Stimulated activated CD8-positive, alpha-beta memory T cell treated with anti-CD3 and anti-CD28 coated beads, Interleukin-7, amount 100 ng/mL, for 24 hours (primary cell): ENCODE measurements around the gene ATRNL1.
"Not testable (repeated sequence)": the region's sequence is repeated elsewhere in the genome, so short reads cannot be mapped to it uniquely, and the experiment has no call there.

ENCODE experiments used
- DNase-seq: peaks from one replicate; pipeline ENCODE4 v3.0.0-alpha.2; 2020; ENCODE audit warnings: low read depth

ATRNL1 gene

GRCh38 chr10:115091161-115091560, 2.0 kb upstream of the ATRNL1 start:
- no peak for DNase-seq

- DNase-seq, result no peak
Measured at GRCh38 chr10:115092258-115092554, 959 bp upstream of the ATRNL1 start.

GRCh38 chr10:115092555-115093285, 445 bp upstream of the ATRNL1 start:
- no peak for DNase-seq

- DNase-seq, result no peak
Measured at GRCh38 chr10:115093776-115094408, 727 bp downstream of the ATRNL1 start.

- DNase-seq, result no peak
Measured at GRCh38 chr10:115094416-115095140, 1.4 kb downstream of the ATRNL1 start.

- no peak for DNase-seq
Measured at GRCh38 chr10:115095758-115096157, 2.6 kb downstream of the ATRNL1 start.

GRCh38 chr10:115103700-115104099, 10.5 kb downstream of the ATRNL1 start:
- no peak for DNase-seq

- DNase-seq, result not testable (repeated sequence)
Measured at GRCh38 chr10:115105411-115105810, 12.2 kb downstream of the ATRNL1 start.

GRCh38 chr10:115107830-115108229, 14.7 kb downstream of the ATRNL1 start:
- DNase-seq, result no peak

- no peak for DNase-seq
Measured at GRCh38 chr10:115117301-115117700, 24.1 kb downstream of the ATRNL1 start.

GRCh38 chr10:115118346-115118745, 25.2 kb downstream of the ATRNL1 start:
- no peak for DNase-seq

GRCh38 chr10:115125505-115125904, 32.3 kb downstream of the ATRNL1 start:
- no peak for DNase-seq

GRCh38 chr10:115129752-115130151, 36.6 kb downstream of the ATRNL1 start:
- DNase-seq, result no peak

- DNase-seq, result no peak
Measured at GRCh38 chr10:115136616-115137015, 43.5 kb downstream of the ATRNL1 start.

GRCh38 chr10:115141254-115141653, 48.1 kb downstream of the ATRNL1 start:
- DNase-seq, result no peak

- DNase-seq, result no peak
Measured at GRCh38 chr10:115157357-115157756, 64.2 kb downstream of the ATRNL1 start.

- no peak for DNase-seq
Measured at GRCh38 chr10:115163129-115163528, 70.0 kb downstream of the ATRNL1 start.

- DNase-seq, result no peak
Measured at GRCh38 chr10:115164220-115164619, 71.1 kb downstream of the ATRNL1 start.

GRCh38 chr10:115167751-115168150, 74.6 kb downstream of the ATRNL1 start:
- no peak for DNase-seq

GRCh38 chr10:115171392-115171960, 78.3 kb downstream of the ATRNL1 start:
- DNase-seq, result no peak

GRCh38 chr10:115173915-115174443, 80.8 kb downstream of the ATRNL1 start:
- DNase-seq, result no peak

- DNase-seq, result not testable (repeated sequence)
Measured at GRCh38 chr10:115207276-115207675, 114.1 kb downstream of the ATRNL1 start.

- DNase-seq, result no peak
Measured at GRCh38 chr10:115209133-115209532, 116.0 kb downstream of the ATRNL1 start.
